Glutamatergic neuron (in vitro differentiated cells): ENCODE measurements around the gene NPTXR. TPM values are rescaled to one million over a fixed set of nuclear protein-coding genes. Genes with fewer than 3 reads are reported as not detected.

Source experiments
- DNase-seq: peaks from one replicate; pipeline ENCODE4 v3.0.0; 2022
- H3K27ac Mint-ChIP-seq: one replicate; pipeline ENCODE4 v1.8.0; 2020; ENCODE audit warnings: mild to moderate bottlenecking, mixed read lengths, inconsistent platforms; ENCODE audit not compliant: unreplicated experiment
- H3K27me3 Mint-ChIP-seq: one replicate; pipeline ENCODE4 v1.8.0; 2020; ENCODE audit warnings: mild to moderate bottlenecking, moderate library complexity, mixed read lengths, inconsistent platforms; ENCODE audit not compliant: unreplicated experiment
- H3K36me3 Mint-ChIP-seq: one replicate; pipeline ENCODE4 v1.8.0; 2020; ENCODE audit warnings: mild to moderate bottlenecking, mixed read lengths, inconsistent platforms; ENCODE audit not compliant: unreplicated experiment
- H3K4me1 Mint-ChIP-seq: one replicate; pipeline ENCODE4 v1.8.0; 2020; ENCODE audit warnings: mild to moderate bottlenecking, low read depth, mixed read lengths, inconsistent platforms; ENCODE audit not compliant: unreplicated experiment
- H3K4me3 Mint-ChIP-seq: one replicate; pipeline ENCODE4 v1.8.0; 2020; ENCODE audit warnings: mild to moderate bottlenecking, mixed read lengths, inconsistent platforms; ENCODE audit not compliant: unreplicated experiment
- H3K9me3 Mint-ChIP-seq: one replicate; pipeline ENCODE4 v1.8.0; 2020; ENCODE audit warnings: mild to moderate bottlenecking, moderate library complexity, mixed read lengths, inconsistent platforms; ENCODE audit not compliant: unreplicated experiment
- CTCF ChIP-seq: fragments of 200-600 bp; sonication (generic); IDR thresholded peaks from one replicate; pipeline ENCODE4 v1.5.0; 2021; ENCODE audit not compliant: partially characterized antibody, unreplicated experiment
- total RNA-seq: library from RNA; stranded (reverse); fragmentation: NEBNext Ultra II Directional; extraction: Animal tissue kit (Norgen Biotek cat#: 25700); gene quantifications from one replicate; pipeline ENCODE4 v1.2.1, GENCODE V29; 2021; ENCODE audit not compliant: unreplicated experiment

Gene NPTXR
- total RNA-seq, 1 donor from 2014 or later, result 9.2 TPM

GRCh38 chr22:38878001-38878400 lies 34.2 kb upstream of the NPTXR start:
- H3K27ac Mint-ChIP-seq, result no peak overlapping the region
- H3K27me3 Mint-ChIP-seq, result peaks cover 1% of the 10 kb centered on the region
- H3K4me1 Mint-ChIP-seq, result peaks cover 15% of the 10 kb centered on the region
- H3K9me3 Mint-ChIP-seq, result peaks cover 3% of the 10 kb centered on the region
- no peak for TF ChIP-seq CTCF
- H3K4me3 Mint-ChIP-seq, result no peak overlapping the region
- H3K36me3 Mint-ChIP-seq, result no peaks in the 10 kb centered on the region
- DNase-seq, result no peak

DNA sequence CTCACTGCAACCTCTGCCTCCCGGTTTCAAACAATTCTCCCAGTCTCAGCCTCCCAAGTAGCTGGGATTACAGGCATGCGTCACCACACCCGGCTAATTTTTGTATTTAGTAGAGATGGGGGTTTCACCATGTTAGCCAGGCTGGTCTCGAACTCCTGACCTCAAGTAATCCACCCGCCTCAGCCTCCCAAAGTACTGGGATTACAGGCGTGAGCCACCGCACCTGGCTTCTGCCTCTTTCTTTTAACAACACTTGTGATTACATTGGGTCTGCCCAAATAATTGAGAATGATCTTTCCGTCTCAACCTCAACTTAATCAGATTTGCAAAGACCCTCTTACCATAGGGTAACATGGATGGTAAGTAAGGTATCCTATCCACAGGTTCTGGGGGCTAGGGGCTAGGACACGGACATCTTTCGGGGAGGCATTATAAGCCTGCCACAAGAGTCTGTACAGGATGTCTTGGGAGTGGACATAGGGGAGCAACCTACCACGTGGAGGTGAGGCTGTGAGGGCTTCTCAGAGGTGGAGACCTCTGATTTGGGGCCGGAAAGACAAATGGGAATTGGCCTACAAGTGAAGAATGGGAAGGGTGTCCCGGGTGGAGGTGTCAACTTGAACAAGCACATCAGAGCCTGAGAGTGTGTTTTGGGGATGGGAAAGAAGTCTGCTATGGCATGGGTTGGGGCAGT lies 30.8 kb upstream of the NPTXR start:
- TF ChIP-seq CTCF, result no peak
- no peak overlapping the region for H3K27ac Mint-ChIP-seq
- peaks cover 4% of the 10 kb centered on the region for H3K27me3 Mint-ChIP-seq
- peaks cover 5% of the 10 kb centered on the region for H3K9me3 Mint-ChIP-seq
- H3K4me3 Mint-ChIP-seq, result peak overlapping the region; percentile 47
- H3K36me3 Mint-ChIP-seq, result no peaks in the 10 kb centered on the region
- no peak for DNase-seq
- H3K4me1 Mint-ChIP-seq, result peaks cover 12% of the 10 kb centered on the region

- no peak for TF ChIP-seq CTCF
- DNase-seq, result no peak
- Mint-ChIP-seq H3K27ac (peak overlapping the region; percentile 98), H3K9me3 (peaks cover 5% of the 10 kb centered on the region), H3K36me3 (no peaks in the 10 kb centered on the region), H3K27me3 (peaks cover 4% of the 10 kb centered on the region), H3K4me1 (peaks cover 8% of the 10 kb centered on the region), H3K4me3 (peak overlapping the region; percentile 98)
These were observed 29.9 kb upstream of the NPTXR start for GRCh38 chr22:38873469-38874411.

DNA sequence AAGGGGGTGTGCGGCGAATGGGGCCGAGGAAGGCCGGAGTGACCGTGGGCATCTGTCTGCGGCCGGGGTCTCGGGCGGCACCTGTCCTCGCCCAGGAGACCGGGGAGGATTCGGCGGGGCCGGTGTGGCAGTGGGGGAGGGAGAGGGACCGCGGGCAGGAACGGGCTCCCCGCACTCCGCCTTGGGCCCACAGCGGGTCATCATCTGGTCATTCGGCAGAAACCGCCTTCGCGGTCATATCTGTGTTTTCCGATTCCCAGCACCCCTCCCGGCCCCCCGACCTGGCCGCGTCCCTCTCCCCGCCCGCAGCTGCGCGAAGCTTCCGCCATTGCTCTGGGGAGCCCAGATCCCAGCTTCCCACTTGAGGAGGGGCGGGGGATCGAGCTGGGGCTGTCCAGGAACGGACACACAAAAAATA lies 29.0 kb upstream of the NPTXR start:
- Mint-ChIP-seq H3K27ac (peak overlapping the region; percentile 98), H3K36me3 (no peaks in the 10 kb centered on the region), H3K4me1 (peaks cover 17% of the 10 kb centered on the region), H3K27me3 (peaks cover 2% of the 10 kb centered on the region), H3K9me3 (peaks cover 7% of the 10 kb centered on the region), H3K4me3 (peak overlapping the region; percentile 98)
- DNase-seq, result peak; percentile 69
- TF ChIP-seq CTCF, result no peak
